GM18519 (cell line): ENCODE results near the gene LEMD1.

ENCODE experiments used
- ATAC-seq: cut with Tn5 transposase; IDR thresholded peaks from one replicate; pipeline ENCODE4 v1.9.1; 2021; ENCODE audit warnings: mild to moderate bottlenecking, moderate library complexity; ENCODE audit not compliant: unreplicated experiment, low FRiP score

LEMD1 gene

DNA sequence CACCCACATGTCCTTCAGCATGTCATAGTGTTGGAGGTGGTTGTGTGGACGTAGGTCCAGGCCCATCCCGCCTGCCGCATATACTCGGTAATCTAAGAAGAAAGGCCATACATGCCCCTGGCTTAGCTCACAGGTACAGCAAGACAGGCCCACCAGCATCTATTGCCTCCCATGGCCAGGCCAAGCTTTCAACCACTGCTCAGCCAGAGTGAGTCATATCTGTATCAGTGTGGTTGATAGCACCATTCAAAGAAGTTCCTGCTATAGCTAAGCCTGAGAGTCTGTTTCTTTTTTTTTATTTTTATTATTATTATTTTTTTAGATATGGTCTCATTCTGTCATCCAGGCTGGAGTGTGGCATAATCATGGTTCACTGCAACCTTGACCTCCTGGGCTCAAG, 82.1 kb downstream of the LEMD1 start:
- ATAC-seq = no peak

DNA sequence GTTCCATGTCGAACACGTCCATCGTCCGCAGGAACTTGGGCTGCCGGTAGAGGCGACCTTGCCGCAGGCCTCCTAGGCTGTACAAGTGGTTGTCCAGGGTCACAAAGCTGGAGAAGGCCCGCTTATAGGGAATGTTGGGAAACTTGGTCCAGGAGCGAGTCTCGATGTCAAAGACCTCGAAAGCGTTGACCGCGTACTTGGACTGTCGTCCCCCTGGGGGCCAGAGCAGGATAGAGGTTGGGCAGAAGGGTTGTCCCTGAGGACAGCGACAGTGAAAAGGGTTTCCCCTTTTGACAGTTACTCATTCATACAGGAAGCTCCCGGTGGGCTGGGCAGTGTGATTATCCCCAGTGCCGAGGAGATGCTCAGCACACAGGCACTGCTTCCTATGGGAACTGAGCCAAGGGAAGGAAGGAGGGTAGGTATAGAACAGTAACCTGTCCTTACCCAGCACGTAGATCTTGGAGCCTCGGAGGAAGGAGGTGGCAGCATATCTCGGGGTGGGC, 82.6 kb downstream of the LEMD1 start:
- ATAC-seq = no peak

GRCh38 chr1:205338011-205338410, 83.8 kb downstream of the LEMD1 start:
- ATAC-seq = no peak

DNA sequence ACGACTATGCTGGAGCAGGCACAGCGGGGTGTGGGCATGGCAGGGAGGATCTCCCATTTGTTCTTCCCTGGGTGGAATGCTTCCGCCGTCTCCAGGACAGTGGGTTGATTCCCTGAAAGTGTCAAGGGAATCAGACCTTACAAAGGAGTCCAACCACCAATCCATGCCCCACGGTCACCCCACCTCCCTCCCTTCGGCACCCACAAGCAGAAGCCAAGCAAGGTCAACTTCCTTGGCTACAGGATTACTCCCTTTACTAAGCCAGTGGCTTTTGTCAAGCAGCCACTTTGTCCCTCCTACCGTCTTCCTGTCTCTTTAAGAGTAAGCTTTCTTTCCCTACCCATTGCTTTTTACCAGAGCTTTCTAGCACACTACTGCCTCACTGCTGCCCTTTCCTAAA, 84.4 kb downstream of the LEMD1 start:
- no peak for ATAC-seq

DNA sequence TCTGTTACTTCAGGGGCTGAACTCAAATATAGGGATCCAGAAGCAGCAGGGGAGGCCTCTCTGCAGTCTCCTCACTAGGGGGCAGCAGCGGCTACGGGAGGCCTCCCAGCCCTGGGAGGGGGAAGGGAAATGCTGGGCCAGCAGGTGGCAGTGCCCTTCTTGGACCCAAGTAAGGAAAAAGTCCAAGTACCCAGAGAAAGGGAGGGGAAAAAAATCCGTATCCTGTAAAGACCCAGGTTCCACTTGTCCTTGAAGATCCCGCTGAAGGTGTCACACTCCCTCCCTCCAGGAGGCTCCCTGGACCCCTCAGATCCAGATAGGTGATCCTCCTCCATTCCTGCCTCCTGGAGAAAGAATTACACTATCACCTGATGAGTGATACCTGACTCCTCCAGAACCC, 86.2 kb downstream of the LEMD1 start:
- no peak for ATAC-seq

- no peak for ATAC-seq
These were observed 89.7 kb downstream of the LEMD1 start for GRCh38 chr1:205332015-205332791.
